Measurements from ENCODE around the gene PAH.

- TF ChIP-seq CTCF (IDR thresholded peaks at IDR 0.05) (peak in 1 of 3 donors; percentile 36), POLR2AphosphoS5 (IDR thresholded peaks at IDR 0.05) (peak in 1 of 3 donors; percentile 31), POLR2A (IDR thresholded peaks at IDR 0.05) (no peak)
Observed at GRCh38 chr12:102879144-102879763, 37.8 kb downstream of the PAH start.

Measured in breast epithelium (tissue), 3 donors.